CD14-positive monocyte (primary cell): Measurements from ENCODE around the gene GBGT1. TPM values are rescaled to one million over a fixed set of nuclear protein-coding genes. Genes with fewer than 3 reads are reported as not detected.

Experiments
- DNase-seq, 3 donors: peaks; one replicate each; pipeline ENCODE4 v3.0.0-alpha.2; 2011 to 2022
- H2AFZ ChIP-seq: 2 replicates; pipeline ENCODE4 v1.6.0; 2012; ENCODE audit warnings: mild to moderate bottlenecking, low read depth, low read length, inconsistent platforms; ENCODE audit not compliant: insufficient read depth, poor library complexity, severe bottlenecking
- H3K27ac ChIP-seq, 2 donors: 1 replicate in 1 of 2; 2 replicates in 1 of 2; pipeline ENCODE4 v1.5.1; 2012 to 2013; ENCODE audit warnings: low read length in 2 of 2, control low read depth in 1 of 2, inconsistent platforms in 1 of 2, low read depth in 1 of 2, mild to moderate bottlenecking in 1 of 2
- H3K27me3 ChIP-seq, 2 donors: one replicate each; pipeline versions ENCODE4 v1.6.0 to v1.6.1; 2011 to 2013; ENCODE audit warnings: low read length in 2 of 2; ENCODE audit not compliant: control insufficient read depth in 2 of 2, insufficient read depth in 2 of 2
- H3K36me3 ChIP-seq, 2 donors: replicated peaks in 1 of 2; 1 replicate in 1 of 2; 2 replicates in 1 of 2; pipeline versions ENCODE4 v1.5.1 to v1.6.1; 2012 to 2013; ENCODE audit warnings: low read length in 2 of 2, control low read depth in 1 of 2, inconsistent platforms in 1 of 2, mild to moderate bottlenecking in 1 of 2; ENCODE audit not compliant: insufficient read depth in 2 of 2, control insufficient read depth in 1 of 2
- H3K4me1 ChIP-seq, 2 donors: 1 replicate in 1 of 2; 2 replicates in 1 of 2; pipeline versions ENCODE4 v1.5.1 to v1.6.1; 2012 to 2013; ENCODE audit warnings: low read length in 2 of 2, control low read depth in 1 of 2, inconsistent platforms in 1 of 2, mild to moderate bottlenecking in 1 of 2, moderate library complexity in 1 of 2; ENCODE audit not compliant: insufficient read depth in 2 of 2, control insufficient read depth in 1 of 2
- H3K4me2 ChIP-seq: replicated peaks from 2 replicates; pipeline ENCODE3; 2012; ENCODE audit warnings: low read length, moderate library complexity, mild to moderate bottlenecking; ENCODE audit not compliant: poor library complexity, severe bottlenecking; ENCODE audit errors: extremely low read depth
- H3K4me3 ChIP-seq, 3 experiments: fragments of 200-600 bp in 1 of 3; sonication (generic) in 1 of 3; replicated peaks in 1 of 3; 1 replicate in 2 of 3; 2 replicates in 1 of 3; pipeline ENCODE4 v1.5.1; 2011 to 2013; ENCODE audit warnings: low read length in 3 of 3, mild to moderate bottlenecking in 3 of 3, control low read depth in 2 of 3, low read depth in 2 of 3, inconsistent platforms in 1 of 3, moderate library complexity in 1 of 3
- H3K79me2 ChIP-seq: 2 replicates; pipeline ENCODE4 v1.6.0; 2012; ENCODE audit warnings: mild to moderate bottlenecking, control low read depth, inconsistent platforms, low read length, moderate library complexity; ENCODE audit not compliant: insufficient read depth
- H3K9ac ChIP-seq: 2 replicates; pipeline ENCODE4 v1.6.0; 2017; ENCODE audit warnings: low read length, mild to moderate bottlenecking; ENCODE audit not compliant: insufficient read depth, poor library complexity, severe bottlenecking
- H3K9me3 ChIP-seq, 2 donors: replicated peaks in 1 of 2; 1 replicate in 1 of 2; 2 replicates in 1 of 2; pipeline versions ENCODE4 v1.5.1 to v1.6.1; 2012 to 2013; ENCODE audit warnings: low read length in 2 of 2, control low read depth in 1 of 2; ENCODE audit not compliant: control insufficient read depth in 1 of 2, insufficient read depth in 1 of 2
- H4K20me1 ChIP-seq: 2 replicates; pipeline ENCODE4 v1.6.0; 2012; ENCODE audit warnings: mild to moderate bottlenecking, low read length, control low read depth, moderate library complexity; ENCODE audit not compliant: insufficient read depth
- H3K27ac Mint-ChIP-seq, 7 donors: one replicate each; pipeline ENCODE4 v1.8.0; 2020; ENCODE audit warnings: mild to moderate bottlenecking in 7 of 7, mixed read lengths in 7 of 7, moderate library complexity in 6 of 7, inconsistent platforms in 2 of 7
- H3K27me3 Mint-ChIP-seq, 3 donors: one replicate each; pipeline ENCODE4 v1.8.0; 2021 to 2022; ENCODE audit warnings: low read depth in 3 of 3, mild to moderate bottlenecking in 3 of 3, mixed read lengths in 3 of 3, moderate library complexity in 3 of 3, inconsistent platforms in 1 of 3
- H3K36me3 Mint-ChIP-seq, 2 donors: one replicate each; pipeline ENCODE4 v1.8.0; 2020; ENCODE audit warnings: mixed read lengths in 2 of 2, inconsistent platforms in 1 of 2, mild to moderate bottlenecking in 1 of 2
- H3K4me1 Mint-ChIP-seq: one replicate; pipeline ENCODE4 v1.8.0; 2020; ENCODE audit warnings: mild to moderate bottlenecking, mixed read lengths
- H3K4me3 Mint-ChIP-seq, 2 donors: one replicate each; pipeline ENCODE4 v1.8.0; 2020; ENCODE audit warnings: mild to moderate bottlenecking in 2 of 2, mixed read lengths in 2 of 2, moderate library complexity in 1 of 2
- H3K9me3 Mint-ChIP-seq, 7 donors: one replicate each; pipeline ENCODE4 v1.8.0; 2020 to 2022; ENCODE audit warnings: mixed read lengths in 7 of 7, mild to moderate bottlenecking in 6 of 7, moderate library complexity in 6 of 7, inconsistent platforms in 2 of 7
- CTCF ChIP-seq: fragments of 200-600 bp; IDR thresholded peaks from one replicate; pipeline ENCODE4 v1.8.0; 2022; ENCODE audit warnings: antibody characterized with exemption, mild to moderate bottlenecking
- WGBS: methylation state at CpG from one replicate; pipeline ENCODE4 v1.1.5; 2013; ENCODE audit warnings: missing lambda C conversion rate; ENCODE audit not compliant: insufficient coverage; 5-methylcytosine and 5-hydroxymethylcytosine counted together
- intact Hi-C, 2 donors: fragments of 100-400 bp; cut with micrococcal nuclease; formaldehyde crosslinking; loops; one replicate each; pipeline versions ENCODE4 v1.15.0 to v1.15.1; 2023
- polyA plus RNA-seq, 3 donors: library from polyadenylated mRNA; depleted of rRNA in 1 of 3; unstranded in 2 of 3; stranded (reverse) in 1 of 3; fragments of 300-500 nt in 2 of 3; fragments of >200 nt in 1 of 3; fragmentation: Illumina TruSeq in 2 of 3; gene quantifications; 1 replicate in 2 of 3; 2 replicates in 1 of 3; pipeline ENCODE4 v1.2.3, GENCODE V29; 2012 to 2021

The GBGT1 gene
- polyA plus RNA-seq, 3 donors: 7.1 to 40.1 (median 8.0) TPM

DNA sequence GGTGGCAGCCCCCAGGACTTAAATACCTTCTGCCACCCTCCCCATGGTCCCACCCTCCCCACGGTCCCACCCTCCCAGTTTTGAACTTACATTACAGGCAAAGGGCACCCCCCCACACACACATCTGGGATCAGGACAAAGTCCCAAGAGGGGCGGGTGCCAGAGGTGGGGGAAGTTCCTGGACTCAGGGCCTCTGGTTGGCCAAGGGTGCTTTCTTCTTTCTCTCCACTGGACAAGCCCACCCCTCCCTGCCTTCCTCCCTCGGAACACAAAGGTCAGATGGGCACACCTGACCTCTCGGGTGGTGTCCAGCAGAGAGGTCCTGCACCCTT is 23.6 kb downstream of the GBGT1 start:
- Histone ChIP-seq H3K27ac (no peak overlapping the region), H3K27me3 (no peaks in the 10 kb centered on the region), H3K4me1 (peaks cover 16 to 29% of the 10 kb centered on the region in 2 donors), H3K4me3 (no peak overlapping the region), H3K79me2 (peaks cover 8% of the 10 kb centered on the region), H2AFZ (no peak overlapping the region), H4K20me1 (peaks cover 58% of the 10 kb centered on the region), H3K4me2 (no peak overlapping the region), H3K36me3 (no peaks in the 10 kb centered on the region), H3K9ac (no peak overlapping the region), H3K9me3 (no peaks in the 10 kb centered on the region)
- TF ChIP-seq CTCF: no peak
- no peaks in the 10 kb centered on the region for H3K9me3 Mint-ChIP-seq
- no peak overlapping the region for H3K4me3 Mint-ChIP-seq
- peaks cover 30% of the 10 kb centered on the region for H3K4me1 Mint-ChIP-seq
- intact Hi-C loops: no loop called here
- WGBS: 100% methylated on average over 1 of the region's 4 CpGs
- H3K27ac Mint-ChIP-seq: no peak overlapping the region
- H3K27me3 Mint-ChIP-seq: peaks cover 2 to 6% (median 2%) of the 10 kb centered on the region in 3 donors
- DNase-seq: no peak
- no peaks in the 10 kb centered on the region for H3K36me3 Mint-ChIP-seq

GRCh38 chr9:133139246-133140173 is 24.2 kb downstream of the GBGT1 start:
- Histone ChIP-seq H3K9ac (no peak overlapping the region), H3K27ac (no peak overlapping the region), H4K20me1 (peaks cover 53% of the 10 kb centered on the region), H3K4me1 (peaks cover 12 to 27% of the 10 kb centered on the region in 2 donors), H3K9me3 (no peaks in the 10 kb centered on the region), H3K36me3 (no peaks in the 10 kb centered on the region), H2AFZ (no peak overlapping the region), H3K4me3 (no peak overlapping the region), H3K4me2 (no peak overlapping the region), H3K27me3 (no peaks in the 10 kb centered on the region), H3K79me2 (peaks cover 8% of the 10 kb centered on the region)
- H3K9me3 Mint-ChIP-seq: no peaks in the 10 kb centered on the region
- DNase-seq: peak in 1 of 3 donors; percentile 31
- H3K4me3 Mint-ChIP-seq: no peak overlapping the region
- H3K4me1 Mint-ChIP-seq: peaks cover 29% of the 10 kb centered on the region
- no peak for TF ChIP-seq CTCF
- H3K27me3 Mint-ChIP-seq: peaks cover 2 to 6% (median 2%) of the 10 kb centered on the region in 3 donors
- H3K36me3 Mint-ChIP-seq: peaks cover 0 to 3% of the 10 kb centered on the region in 2 donors
- WGBS: 94% methylated on average over 12 of the region's 24 CpGs
- H3K27ac Mint-ChIP-seq: peak overlapping the region in 3 of 7 donors; percentile 18 to 53 (median 50)
- intact Hi-C loops: no loop called here
